LHCN-M2 (cell line): ENCODE results near the gene PHKA1. TPM values are rescaled to one million over a fixed set of nuclear protein-coding genes. Genes with fewer than 3 reads are reported as not detected.
A peak's percentile ranks its signal among the peaks of the same experiment; 100 is the strongest.
"Not testable (repeated sequence)": the region's sequence is repeated elsewhere in the genome, so short reads cannot be mapped to it uniquely, and the experiment has no call there.

ENCODE experiments used
- DNase-seq: peaks from one replicate; pipeline ENCODE4 v3.0.0-alpha.2; 2012; ENCODE audit warnings: low read depth
- polyA plus RNA-seq: library from polyadenylated mRNA; unstranded; fragments of >200 nt; gene quantifications from one replicate; pipeline ENCODE4 v1.2.1, GENCODE V29; 2012; ENCODE audit warnings: missing spikeins
- total RNA-seq: library from RNA; depleted of rRNA; stranded (reverse); fragments of >200 nt; gene quantifications from 2 replicates; pipeline ENCODE4 v1.2.3, GENCODE V29; 2014; rRNA removed

The PHKA1 gene
- total RNA-seq = 19.6 and 20.6 TPM in 2 replicates
- 3.9 TPM for polyA plus RNA-seq

DNA sequence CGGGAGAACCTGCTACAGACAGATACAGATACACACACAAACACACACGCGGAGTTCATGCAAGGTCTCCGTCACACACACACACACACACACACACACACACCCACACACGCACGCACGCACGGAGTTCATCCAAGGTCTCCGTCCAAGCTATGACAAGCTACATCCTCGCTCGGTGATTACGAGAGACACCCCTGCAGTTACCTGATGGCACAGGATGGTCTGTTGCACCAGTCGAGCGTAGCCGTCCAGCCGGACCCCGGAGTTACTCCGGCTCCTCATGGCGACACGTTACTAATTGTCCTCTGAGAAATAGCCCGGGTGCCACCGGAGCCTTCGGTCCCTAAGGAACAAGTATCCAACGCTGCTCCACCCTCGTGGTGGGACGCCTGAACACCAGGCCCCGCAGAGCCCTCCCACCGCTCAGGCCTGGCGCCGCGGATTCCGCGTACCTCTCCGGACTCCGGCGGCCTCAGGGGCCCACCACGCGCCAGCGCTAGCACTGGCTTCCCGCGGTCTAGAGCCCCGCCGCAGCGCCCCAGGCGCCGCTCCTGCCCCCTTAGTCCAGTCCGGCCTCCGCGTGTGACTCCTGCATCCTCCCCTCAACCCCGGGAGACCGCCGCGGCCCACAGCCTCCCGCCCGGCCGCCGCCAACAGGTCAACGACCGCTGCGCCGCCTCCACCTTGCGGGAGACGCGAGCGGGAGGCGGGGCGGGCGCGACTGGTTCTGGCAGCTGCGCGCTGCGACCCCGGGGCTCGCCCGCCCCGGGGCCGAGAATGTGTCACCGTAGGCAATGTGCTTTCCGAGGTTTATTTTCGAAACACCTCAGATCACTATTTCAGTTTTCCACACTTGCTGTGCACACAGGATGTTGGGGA, at the start of gene PHKA1:
PHKA1 (minus strand) TSS at position 708 of the 879 bp plus-strand sequence; CDS start at position 282, 426 bp downstream.
- peak; percentile 57 for DNase-seq

- not testable (repeated sequence) for DNase-seq
These were observed 46.3 kb upstream of the PHKA1 start for GRCh38 chrX:72760454-72760853.

DNA sequence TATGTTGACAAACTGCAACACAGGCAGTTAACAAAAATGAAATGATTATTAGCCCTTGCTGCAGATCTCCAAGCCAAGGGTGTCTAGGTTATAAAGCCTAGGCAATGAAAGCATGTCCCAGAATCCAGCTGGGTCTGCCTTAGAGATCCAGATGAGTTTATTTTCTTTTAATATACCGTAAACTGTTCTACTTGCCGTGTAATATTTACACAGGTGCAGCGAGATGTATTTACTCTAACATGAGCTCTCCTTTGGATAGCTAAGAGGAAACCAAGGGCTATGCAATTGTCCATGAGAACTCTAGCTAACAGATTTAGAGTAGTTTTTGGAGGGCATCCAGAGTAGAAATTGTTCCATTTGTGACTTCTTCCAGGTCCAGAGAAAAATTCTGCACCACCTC, 34.4 kb upstream of the PHKA1 start:
- DNase-seq = not testable (repeated sequence)

GRCh38 chrX:72745546-72745945, 31.4 kb upstream of the PHKA1 start:
- not testable (repeated sequence) for DNase-seq

- peak; percentile 70 for DNase-seq
These were observed 21.5 kb upstream of the PHKA1 start for GRCh38 chrX:72735561-72735960.

DNA sequence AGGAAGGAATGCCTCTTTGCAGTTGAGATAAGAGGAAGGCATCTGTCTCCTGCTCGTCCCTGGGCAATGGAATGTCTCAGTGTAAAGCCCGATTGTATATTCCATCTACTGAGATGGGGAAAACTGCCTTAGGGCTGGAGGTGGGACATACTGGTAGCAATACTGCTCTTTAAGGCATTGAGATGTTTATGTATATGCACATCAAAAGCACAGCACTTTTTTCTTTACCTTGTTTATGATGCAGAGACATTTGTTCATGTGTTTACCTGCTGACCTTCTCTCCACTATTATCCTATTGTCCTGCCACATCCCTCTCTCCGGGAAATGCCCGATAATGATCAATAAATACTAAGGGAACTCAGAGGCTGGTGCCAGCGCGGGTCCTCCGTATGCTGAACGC, 19.5 kb upstream of the PHKA1 start:
- DNase-seq = not testable (repeated sequence)

GRCh38 chrX:72727846-72728245, 13.7 kb upstream of the PHKA1 start:
- no peak for DNase-seq

- DNase-seq = peak; percentile 17
These were observed 2.7 kb upstream of the PHKA1 start for GRCh38 chrX:72716766-72717165.

DNA sequence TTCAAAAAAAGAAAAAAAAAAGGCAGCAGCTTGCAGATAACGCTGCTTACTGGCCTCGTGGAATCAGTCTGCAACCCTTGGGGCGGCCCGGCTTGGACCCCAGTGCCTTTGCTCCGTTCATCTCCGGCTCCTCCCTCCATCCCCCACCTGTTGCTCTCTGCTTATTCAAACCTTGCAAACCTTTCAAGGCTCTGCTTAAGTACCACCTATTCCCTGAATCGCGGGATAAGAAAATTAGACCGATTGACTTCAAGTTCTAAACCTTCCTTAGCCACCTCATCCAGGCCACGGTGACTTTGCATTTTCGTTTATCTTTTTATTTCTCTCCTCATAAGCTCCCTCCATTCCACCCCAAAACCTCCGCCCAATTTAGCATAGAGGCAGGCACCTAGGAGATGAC, 1.4 kb upstream of the PHKA1 start:
- DNase-seq = no peak

DNA sequence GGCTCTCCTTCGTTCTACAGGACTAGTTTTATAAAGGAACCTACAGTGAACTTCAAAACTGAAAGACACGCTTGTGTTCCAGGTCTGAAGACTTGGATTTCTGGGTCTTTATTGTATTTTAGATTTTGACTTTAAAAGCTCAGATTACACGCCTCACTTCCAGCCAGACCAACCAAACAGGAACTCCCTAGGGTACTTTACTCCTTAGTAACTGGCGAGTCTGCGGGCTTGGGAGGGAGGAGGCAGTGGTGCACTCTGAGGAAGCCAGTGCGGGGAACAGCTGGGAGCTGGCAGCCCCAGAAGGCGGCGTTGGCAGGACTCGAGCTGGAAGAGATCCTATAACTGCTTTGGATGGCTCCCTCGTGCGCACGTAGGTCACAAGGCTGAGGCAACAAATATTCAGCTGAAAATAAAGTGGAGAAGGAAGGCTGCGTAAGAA, 391 bp upstream of the PHKA1 start:
- DNase-seq = peak; percentile 77

GRCh38 chrX:72713130-72713529, 976 bp downstream of the PHKA1 start:
- DNase-seq = no peak

GRCh38 chrX:72712094-72712755, 1.9 kb downstream of the PHKA1 start:
- peak; percentile 45 for DNase-seq

DNA sequence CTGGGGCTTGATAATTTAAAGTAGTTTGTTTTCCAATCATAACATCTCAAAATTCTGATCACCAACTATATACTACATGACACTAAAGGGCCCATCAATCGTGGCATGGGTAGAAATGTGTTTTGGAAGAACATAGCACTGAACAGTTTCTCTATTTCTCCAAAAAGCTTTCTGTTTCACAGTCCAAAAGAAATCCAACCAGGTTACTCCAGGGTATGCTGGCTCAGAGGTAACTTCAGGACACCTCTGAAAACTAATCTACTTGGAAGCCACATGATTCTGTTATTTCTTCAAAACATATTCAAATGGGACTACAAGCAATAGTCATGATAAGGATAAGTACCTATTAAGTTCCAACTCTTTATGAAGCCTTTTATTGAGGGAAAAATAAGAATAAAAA, 8.3 kb downstream of the PHKA1 start:
- DNase-seq = no peak

DNA sequence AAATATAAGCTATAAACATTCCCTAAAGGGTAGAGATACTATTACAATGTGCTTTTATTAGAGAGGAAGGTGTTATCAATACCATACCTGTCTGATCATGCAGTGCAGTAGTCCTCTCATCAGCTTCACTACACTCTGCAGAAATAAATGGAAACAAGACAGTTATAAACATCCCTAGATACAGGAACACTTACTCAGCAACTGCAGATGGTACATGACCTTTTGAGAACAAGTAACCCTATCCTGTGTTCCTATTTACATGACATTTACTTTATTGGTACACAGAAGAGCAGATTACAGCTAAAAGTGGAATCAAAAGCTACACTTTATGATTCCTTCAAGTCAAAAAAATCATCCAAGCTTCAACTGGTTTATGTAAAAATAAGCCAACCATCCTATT, 9.0 kb downstream of the PHKA1 start:
- DNase-seq = no peak

- DNase-seq = no peak
These were observed 19.9 kb downstream of the PHKA1 start for GRCh38 chrX:72694170-72694569.

DNA sequence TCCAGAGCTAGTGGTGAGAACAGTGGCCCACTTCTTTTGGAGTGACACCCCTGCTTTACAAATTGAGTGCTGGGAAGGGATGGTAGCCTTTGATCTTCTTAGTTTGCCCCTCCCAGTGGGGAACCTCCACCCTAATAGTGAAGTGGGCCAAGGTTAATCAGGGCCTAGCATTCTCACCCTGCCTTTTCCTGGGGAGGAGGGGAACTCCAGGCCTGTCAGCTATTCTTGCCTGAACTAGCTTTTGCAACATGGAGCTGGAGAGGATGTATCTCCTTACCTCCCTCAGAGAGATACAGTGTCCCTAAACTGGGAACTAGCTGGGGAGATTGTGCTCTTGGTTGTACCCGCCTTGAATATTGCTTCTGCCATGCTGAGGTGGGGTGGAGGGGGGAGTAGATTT, 20.6 kb downstream of the PHKA1 start:
- no peak for DNase-seq

- no peak for DNase-seq
These were observed 26.7 kb downstream of the PHKA1 start for GRCh38 chrX:72687396-72687795.

DNA sequence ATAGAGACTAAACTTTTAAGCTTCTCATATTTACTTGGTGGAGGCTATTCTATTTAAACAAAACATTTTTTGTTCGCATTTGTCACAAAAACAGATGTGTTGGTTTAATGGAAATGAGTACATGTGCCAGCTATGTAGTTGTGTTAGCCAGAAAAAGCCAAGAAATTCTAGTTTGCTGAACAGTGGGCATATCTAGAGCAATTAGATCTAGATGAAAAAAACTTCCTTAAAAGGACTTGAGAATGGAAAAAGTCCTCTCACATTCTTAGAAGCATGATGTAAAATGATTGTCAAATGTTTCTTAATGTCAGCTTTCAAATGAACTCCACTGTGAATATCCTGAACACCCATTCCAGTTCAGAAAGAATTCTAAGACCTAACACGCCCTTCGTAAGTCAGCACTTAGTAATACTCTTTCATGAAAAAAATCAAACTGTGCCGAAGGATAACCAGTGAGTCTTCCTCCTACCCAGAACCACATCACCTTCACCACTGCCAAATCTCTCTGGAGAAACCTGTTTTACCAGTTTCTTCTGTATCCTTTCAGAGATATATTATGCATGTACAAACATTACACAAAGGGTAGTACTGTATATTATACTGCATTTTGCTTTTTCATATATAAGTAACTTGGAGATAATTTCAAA, 28.2 kb downstream of the PHKA1 start:
- DNase-seq = peak; percentile 56

DNA sequence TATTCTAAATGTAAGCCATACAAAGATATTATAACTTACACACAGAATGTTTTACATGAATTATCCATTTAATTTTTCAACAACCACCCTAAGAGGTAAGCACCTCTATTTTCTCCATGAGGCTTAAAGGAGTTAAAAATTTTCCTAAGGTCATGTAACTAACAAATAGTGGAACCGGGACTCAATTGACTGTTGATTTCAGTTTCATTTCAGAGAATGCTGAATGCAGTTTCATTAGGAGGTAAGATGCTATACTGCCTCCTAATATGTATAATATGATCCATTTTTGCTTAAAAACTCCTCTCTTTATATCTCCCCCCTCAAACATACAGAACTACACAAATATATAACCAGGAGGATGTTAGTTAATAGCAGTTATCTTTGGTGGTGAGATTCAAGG, 29.1 kb downstream of the PHKA1 start:
- no peak for DNase-seq

DNA sequence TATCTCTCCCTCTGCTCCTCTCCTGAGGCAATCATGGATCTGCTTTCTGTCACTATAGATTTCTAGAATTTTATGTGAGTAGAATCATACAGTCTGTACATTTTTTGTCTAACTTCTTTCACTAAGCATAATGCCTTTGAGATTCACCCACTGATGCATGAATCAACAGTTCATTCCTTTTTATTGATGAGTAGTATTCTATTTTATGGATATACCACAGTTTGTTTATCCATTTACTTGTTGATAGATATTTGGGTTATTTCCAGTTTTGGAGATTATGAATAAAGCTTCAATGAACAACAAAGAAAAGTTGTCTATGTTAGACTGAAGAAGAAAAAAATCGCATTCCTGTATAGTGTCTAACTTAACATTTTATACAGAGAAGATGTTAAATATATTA, 30.5 kb downstream of the PHKA1 start:
- DNase-seq = no peak

GRCh38 chrX:72676465-72676864, 37.6 kb downstream of the PHKA1 start:
- DNase-seq = no peak

DNA sequence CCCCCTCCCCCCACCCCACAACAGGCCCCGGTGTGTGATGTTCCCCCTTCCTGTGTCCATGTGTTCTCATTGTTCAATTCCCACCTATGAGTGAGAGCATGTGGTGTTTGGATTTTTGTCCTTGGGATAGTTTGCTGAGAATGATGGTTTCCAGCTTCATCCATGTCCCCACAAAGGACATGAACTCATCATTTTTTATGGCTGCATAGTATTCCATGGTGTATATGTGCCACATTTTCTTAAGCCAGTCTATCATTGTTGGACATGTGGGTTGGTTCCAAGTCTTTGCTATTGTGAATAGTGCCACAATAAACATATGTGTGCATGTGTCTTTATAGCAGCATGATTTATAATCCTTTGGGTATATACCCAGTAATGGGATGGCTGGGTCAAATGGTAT, 40.2 kb downstream of the PHKA1 start:
- DNase-seq = not testable (repeated sequence)
